IMR-90 (cell line): ENCODE results near the gene IQCC. TPM values are rescaled to one million over a fixed set of nuclear protein-coding genes. Genes with fewer than 3 reads are reported as not detected.
A peak's percentile ranks its signal among the peaks of the same experiment; 100 is the strongest.

ENCODE experiments used
- ATAC-seq: fragments of 200-7000 bp; cut with Tn5 transposase; 2 replicates; pipeline ENCODE4 v1.9.1; 2020; ENCODE audit warnings: low read depth, mild to moderate bottlenecking, moderate library complexity
- BruUV-seq: library from RNA; stranded (reverse); fragments of 400-500 nt; replicated peaks from 2 replicates; lab custom pipeline; 2021; lab: Mats Ljungman, UMichigan
- CTCF ChIA-PET: fragments of 300-600 bp; formaldehyde crosslinking; extraction: SDS; loops from one replicate; lab custom pipeline; 2021; ENCODE audit warnings: antibody characterized with exemption; lab: Yijun Ruan, JAX
- POLR2A ChIA-PET: fragments of 300-600 bp; sonication (Branson Sonifier 250); formaldehyde crosslinking; loops from one replicate; lab custom pipeline; 2022; ENCODE audit warnings: antibody characterized with exemption; ENCODE audit not compliant: unreplicated experiment; lab: Charles Lee
- DNase-seq: peaks from one replicate; pipeline ENCODE4 v3.0.0; 2013
- H2AFZ ChIP-seq: replicated peaks from 2 replicates; pipeline ENCODE3; 2013; ENCODE audit warnings: low read length, mild to moderate bottlenecking; ENCODE audit not compliant: poor library complexity
- H2AK5ac ChIP-seq: 2 replicates; pipeline ENCODE4 v1.6.1; 2013; ENCODE audit warnings: low read depth, low read length, inconsistent platforms
- H2AK9ac ChIP-seq: replicated peaks from 2 replicates; pipeline ENCODE3; 2013; ENCODE audit warnings: mild to moderate bottlenecking, low read depth, low read length, moderate library complexity; ENCODE audit not compliant: poor library complexity
- H2BK120ac ChIP-seq: 2 replicates; pipeline ENCODE4 v1.6.1; 2013; ENCODE audit warnings: low read depth, low read length, inconsistent platforms
- H2BK15ac ChIP-seq: 3 replicates; pipeline ENCODE4 v1.6.1; 2013; ENCODE audit warnings: low read depth, low read length, inconsistent platforms
- H2BK20ac ChIP-seq: 2 replicates; pipeline ENCODE4 v1.6.1; 2013; ENCODE audit warnings: low read depth, mild to moderate bottlenecking, inconsistent platforms, low read length, moderate library complexity
- H2BK5ac ChIP-seq: 2 replicates; pipeline ENCODE4 v1.6.1; 2013; ENCODE audit warnings: mild to moderate bottlenecking, low read depth, low read length, inconsistent platforms; ENCODE audit not compliant: poor library complexity, severe bottlenecking
- H3K14ac ChIP-seq: replicated peaks from 2 replicates; pipeline ENCODE4 v1.6.1; 2013; ENCODE audit warnings: low read depth, low read length, inconsistent platforms
- H3K18ac ChIP-seq: 2 replicates; pipeline ENCODE4 v1.6.1; 2013; ENCODE audit warnings: low read depth, low read length, control low read depth
- H3K23ac ChIP-seq: 2 replicates; pipeline ENCODE4 v1.6.1; 2013; ENCODE audit warnings: low read depth, low read length, inconsistent platforms
- H3K27ac ChIP-seq: 2 replicates; pipeline ENCODE4 v1.5.1; 2013; ENCODE audit warnings: mild to moderate bottlenecking, control low read depth, low read length; ENCODE audit not compliant: insufficient read depth
- H3K27me3 ChIP-seq: 2 replicates; pipeline ENCODE4 v1.6.1; 2013; ENCODE audit warnings: low read length; ENCODE audit not compliant: control insufficient read depth, insufficient read depth
- H3K36me3 ChIP-seq: 2 replicates; pipeline ENCODE4 v1.6.1; 2013; ENCODE audit warnings: low read length, mixed read lengths; ENCODE audit not compliant: control insufficient read depth, insufficient read depth
- H3K4ac ChIP-seq: 2 replicates; pipeline ENCODE4 v1.6.1; 2013; ENCODE audit warnings: low read depth, low read length, inconsistent platforms
- H3K4me1 ChIP-seq: 2 replicates; pipeline ENCODE4 v1.6.1; 2013; ENCODE audit warnings: low read length, mixed read lengths; ENCODE audit not compliant: control insufficient read depth, insufficient read depth
- H3K4me2 ChIP-seq: 2 replicates; pipeline ENCODE4 v1.6.1; 2013; ENCODE audit warnings: low read depth, mild to moderate bottlenecking, control low read depth, low read length, moderate library complexity
- H3K4me3 ChIP-seq: 2 replicates; pipeline ENCODE4 v1.5.1; 2013; ENCODE audit warnings: low read depth, mild to moderate bottlenecking, control low read depth, low read length, moderate library complexity; ENCODE audit not compliant: insufficient read depth
- H3K56ac ChIP-seq: 2 replicates; pipeline ENCODE4 v1.6.1; 2013; ENCODE audit warnings: low read length, inconsistent platforms; ENCODE audit not compliant: insufficient read depth; ENCODE audit errors: extremely low read depth
- H3K79me1 ChIP-seq, 2 experiments: 2 replicates each; pipeline ENCODE4 v1.6.1; 2013; ENCODE audit warnings: low read length in 2 of 2, inconsistent platforms in 1 of 2, low read depth in 1 of 2
- H3K9ac ChIP-seq: 2 replicates; pipeline ENCODE4 v1.6.1; 2013; ENCODE audit warnings: low read depth, low read length, control low read depth
- H3K9me1 ChIP-seq: 2 replicates; pipeline ENCODE4 v1.6.1; 2013; ENCODE audit warnings: low read length, inconsistent platforms; ENCODE audit not compliant: insufficient read depth
- H3K9me3 ChIP-seq: 2 replicates; pipeline ENCODE4 v1.6.1; 2013; ENCODE audit warnings: low read length; ENCODE audit not compliant: control insufficient read depth, insufficient read depth
- H4K20me1 ChIP-seq: 2 replicates; pipeline ENCODE4 v1.6.1; 2013; ENCODE audit warnings: low read length, inconsistent platforms; ENCODE audit not compliant: insufficient read depth
- H4K5ac ChIP-seq: 2 replicates; pipeline ENCODE4 v1.6.1; 2013; ENCODE audit warnings: mild to moderate bottlenecking, low read depth, low read length, control low read depth
- H4K8ac ChIP-seq, 2 experiments: 2 replicates each; pipeline ENCODE4 v1.6.1; 2013; ENCODE audit warnings: low read depth in 2 of 2, low read length in 2 of 2, control low read depth in 1 of 2, inconsistent platforms in 1 of 2
- H4K91ac ChIP-seq: 2 replicates; pipeline ENCODE4 v1.6.1; 2013; ENCODE audit warnings: low read depth, low read length, inconsistent platforms; ENCODE audit not compliant: insufficient read depth
- BHLHE40 ChIP-seq: fragments of 150-350 bp; IDR thresholded peaks from 2 replicates; pipeline ENCODE4 v1.6.1; 2016; ENCODE audit warnings: mild to moderate bottlenecking, low read depth, low read length
- CEBPB ChIP-seq: IDR thresholded peaks from 2 replicates; pipeline ENCODE4 v1.6.1; 2012; ENCODE audit warnings: low read depth, low read length, improper control_type of control experiment
- CHD1 ChIP-seq: IDR thresholded peaks from 2 replicates; pipeline ENCODE4 v1.6.1; 2012; ENCODE audit warnings: low read depth, low read length, improper control_type of control experiment
- CTCF ChIP-seq: conservative IDR thresholded peaks from 2 replicates; pipeline ENCODE4 v1.5.1; 2012; ENCODE audit warnings: mild to moderate bottlenecking, low read depth, low read length, improper control_type of control experiment
- ELK1 ChIP-seq: fragments of 150-350 bp; IDR thresholded peaks from 2 replicates; pipeline ENCODE4 v1.6.1; 2016; ENCODE audit warnings: low read depth, mild to moderate bottlenecking, low read length, moderate library complexity, borderline replicate concordance
- FOS ChIP-seq: fragments of 150-350 bp; IDR thresholded peaks from 2 replicates; pipeline ENCODE4 v1.6.1; 2016; ENCODE audit warnings: low read depth, low read length
- MAFK ChIP-seq: IDR thresholded peaks from 2 replicates; pipeline ENCODE4 v1.6.1; 2012; ENCODE audit warnings: low read depth, low read length, improper control_type of control experiment
- MAZ ChIP-seq: IDR thresholded peaks from 2 replicates; pipeline ENCODE4 v1.6.1; 2012; ENCODE audit warnings: low read depth, mild to moderate bottlenecking, low read length, improper control_type of control experiment, moderate library complexity, borderline replicate concordance
- NFE2L2 ChIP-seq: fragments of 150-350 bp; IDR thresholded peaks from 2 replicates; pipeline ENCODE4 v1.6.1; 2016; ENCODE audit warnings: low read depth, mild to moderate bottlenecking, low read length
- RAD21 ChIP-seq: IDR thresholded peaks from 2 replicates; pipeline ENCODE4 v1.6.1; 2012; ENCODE audit warnings: low read length, improper control_type of control experiment
- RCOR1 ChIP-seq: IDR thresholded peaks from 2 replicates; pipeline ENCODE4 v1.6.1; 2012; ENCODE audit warnings: mild to moderate bottlenecking, low read length, improper control_type of control experiment; ENCODE audit not compliant: insufficient replicate concordance
- SMC3 ChIP-seq: fragments of 150-350 bp; IDR thresholded peaks from 2 replicates; pipeline ENCODE4 v1.6.1; 2016; ENCODE audit warnings: low read depth, mild to moderate bottlenecking, antibody characterized with exemption, low read length, moderate library complexity
- USF2 ChIP-seq: fragments of 150-350 bp; IDR thresholded peaks from 2 replicates; pipeline ENCODE4 v1.6.1; 2017; ENCODE audit warnings: mild to moderate bottlenecking, antibody characterized with exemption, low read length, low read depth
- WGBS, 2 experiments: methylation state at CpG; one replicate each; pipeline versions ENCODE4 v1.1.5 to v1.1.7; 2013; ENCODE audit warnings: missing lambda C conversion rate in 2 of 2; ENCODE audit not compliant: insufficient read length in 1 of 2; ENCODE audit errors: extremely low coverage in 2 of 2; 5-methylcytosine and 5-hydroxymethylcytosine counted together
- dilution Hi-C: fragments of 300-500 bp; cut with HindIII; formaldehyde crosslinking; loops from one replicate; pipeline ENCODE4 v1.14.3; 2018; ENCODE audit warnings: low sequenced_read_pairs; ENCODE audit not compliant: unreplicated experiment
- in situ Hi-C: fragments of 300-500 bp; cut with MboI; formaldehyde crosslinking; loops from 3 replicates; pipeline ENCODE4 v1.14.3; 2019; ENCODE audit warnings: low sequenced_read_pairs, inconsistent platforms, mixed read lengths
- intact Hi-C: fragments of 100-400 bp; cut with micrococcal nuclease; formaldehyde crosslinking; loops from 2 replicates; pipeline ENCODE4 v1.10.0; 2022
- polyA plus RNA-seq, 3 experiments: library from polyadenylated mRNA; depleted of rRNA; stranded (reverse); fragments of >200 nt; gene quantifications; 2 replicates each; pipeline ENCODE4 v1.2.3, GENCODE V29; 2012; ENCODE audit warnings: low replicate concordance in 1 of 3
- total RNA-seq: library from RNA; depleted of rRNA; stranded (reverse); fragments of >200 nt; gene quantifications from 2 replicates; pipeline ENCODE4 v1.2.3, GENCODE V29; 2012

The IQCC gene
- total and polyA plus RNA-seq, 2 of the 4 experiments (the other 2 are of a cell fraction) = 1.6 to 2.2 TPM

- ChIA-PET CTCF (interaction anchor here (1.0 kb wide), 1 partner anchor 81 kb away, joined by 3 read pairs; no protein-coding TSS in a partner anchor), POLR2A (no interaction called here)
- no peak overlapping the region for H3K4me3 ChIP-seq
- H3K14ac ChIP-seq = peak overlapping the region; percentile 37
- peak overlapping the region; percentile 83 for H2BK20ac ChIP-seq
- in situ Hi-C loops (no loop called here), dilution Hi-C loops (no loop called here), intact Hi-C loops (no loop called here)
- no peak overlapping the region for H3K4me2 ChIP-seq
- WGBS, 2 experiments = 90% methylated on average over 6 of the region's 7 CpGs; no CpG with 5 or more reads in 1 of the 2 experiments
- H2BK120ac ChIP-seq = peak overlapping the region; percentile 69
- peaks cover 13% of the 10 kb centered on the region for H3K9me1 ChIP-seq
- H4K91ac ChIP-seq = peak overlapping the region; percentile 77
- H3K4ac ChIP-seq = peak overlapping the region; percentile 64
- H2AFZ ChIP-seq = peak overlapping the region; percentile 48
- H3K56ac ChIP-seq = no peak overlapping the region
- H3K9me3 ChIP-seq = no peaks in the 10 kb centered on the region
- peak overlapping the region; percentile 22 to 52; a peak in 2 of 4 replicates for H4K8ac ChIP-seq
- H4K20me1 ChIP-seq = no peaks in the 10 kb centered on the region
- peak overlapping the region; percentile 29 for H2AK9ac ChIP-seq
- H3K27me3 ChIP-seq = no peaks in the 10 kb centered on the region
- no peak overlapping the region for H3K23ac ChIP-seq
- ATAC-seq (no peak), DNase-seq (no peak)
- peaks cover 12% of the 10 kb centered on the region for H3K4me1 ChIP-seq
- TF ChIP-seq ELK1 = no peak
- TF ChIP-seq MAFK = no peak
- no peak for TF ChIP-seq CEBPB
- TF ChIP-seq NFE2L2 = no peak
- TF ChIP-seq RAD21 = no peak
- no peak for TF ChIP-seq SMC3
- no peak for TF ChIP-seq MAZ
- no peak for TF ChIP-seq CTCF
- TF ChIP-seq FOS = no peak
- TF ChIP-seq USF2 = no peak
- TF ChIP-seq CHD1 = no peak
- TF ChIP-seq RCOR1 = no peak
- TF ChIP-seq BHLHE40 = no peak
- peak overlapping the region; percentile 38; the same call in 1 of the 2 replicates for H4K5ac ChIP-seq
- peak overlapping the region; percentile 88 for H3K27ac ChIP-seq
- H2AK5ac ChIP-seq = peak overlapping the region; percentile 87
- H2BK5ac ChIP-seq = peak overlapping the region; percentile 38
- H3K79me1 ChIP-seq = peaks cover 0 to 15% of the 10 kb centered on the region in 2 experiments; a peak in 2 of 4 replicates
- no peak overlapping the region for H3K9ac ChIP-seq
- peak overlapping the region; percentile 34; the same call in 1 of the 2 replicates for H3K18ac ChIP-seq
- peaks cover 19% of the 10 kb centered on the region for H3K36me3 ChIP-seq
- BruUV-seq = no TSS peak
- peak overlapping the region; percentile 59 for H2BK15ac ChIP-seq
These were observed 29.3 kb downstream of the IQCC start for GRCh38 chr1:32234792-32235191.
